Stimulated activated CD8-positive, alpha-beta memory T cell treated with anti-CD3 and anti-CD28 coated beads, Interleukin-12 subunit alpha, Interleukin-12 subunit beta, amount 100 ng/mL, for 24 hours (primary cell): ENCODE results near the gene CORIN.

Experiments
- DNase-seq: peaks from one replicate; pipeline ENCODE4 v3.0.0-alpha.2; 2020; ENCODE audit errors: extremely low read depth

CORIN gene

DNA sequence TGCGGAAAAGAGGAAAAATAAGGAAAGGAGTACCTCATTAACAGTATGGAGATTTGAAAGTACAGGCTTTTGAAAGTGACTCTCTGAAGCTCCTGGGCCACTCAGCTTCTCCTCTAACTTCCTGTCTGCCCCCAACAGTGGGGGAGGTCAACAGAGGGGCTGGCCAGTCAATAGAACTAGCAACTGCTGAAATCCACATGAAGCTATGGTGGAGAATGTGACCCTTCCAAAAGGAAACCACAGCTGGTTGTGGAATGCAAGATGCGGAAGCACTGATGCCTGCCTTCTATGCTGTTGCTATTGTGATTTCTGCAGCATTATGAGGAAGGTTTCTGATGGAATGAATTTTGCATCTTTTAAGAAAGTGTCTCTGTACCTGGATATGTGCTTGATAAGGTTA, 2.4 kb downstream of the CORIN start:
- DNase-seq = no peak

DNA sequence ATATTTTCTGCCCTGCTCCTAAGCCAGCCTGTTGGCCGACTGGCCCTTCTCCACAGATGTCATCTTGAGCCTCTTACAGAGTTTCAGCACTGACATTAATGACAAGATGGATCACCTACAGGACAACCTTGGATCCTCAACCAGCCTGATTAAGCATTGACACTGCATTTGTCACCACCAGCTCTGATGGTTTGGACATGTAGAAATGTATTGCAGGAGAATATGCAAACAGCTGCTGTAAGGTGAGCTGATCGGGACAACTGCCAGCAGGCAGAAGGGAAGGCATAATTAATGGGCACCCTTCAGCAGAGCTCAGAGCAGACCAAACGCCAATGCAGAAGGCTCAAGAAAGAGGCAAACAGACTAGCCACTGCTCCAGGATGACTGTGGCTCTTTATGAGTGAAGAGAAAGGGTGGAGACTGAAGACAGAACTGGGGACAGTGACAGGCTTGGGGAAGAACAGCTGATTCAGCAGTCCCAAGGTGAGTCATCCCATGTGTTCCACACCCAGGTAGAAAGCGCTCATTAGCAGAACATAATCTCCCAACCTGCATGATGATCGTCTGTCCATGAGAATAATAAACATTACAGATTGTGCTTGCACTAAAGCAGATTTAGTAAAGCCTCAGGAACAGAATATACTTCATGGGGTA, 6.7 kb downstream of the CORIN start:
- no peak for DNase-seq

DNA sequence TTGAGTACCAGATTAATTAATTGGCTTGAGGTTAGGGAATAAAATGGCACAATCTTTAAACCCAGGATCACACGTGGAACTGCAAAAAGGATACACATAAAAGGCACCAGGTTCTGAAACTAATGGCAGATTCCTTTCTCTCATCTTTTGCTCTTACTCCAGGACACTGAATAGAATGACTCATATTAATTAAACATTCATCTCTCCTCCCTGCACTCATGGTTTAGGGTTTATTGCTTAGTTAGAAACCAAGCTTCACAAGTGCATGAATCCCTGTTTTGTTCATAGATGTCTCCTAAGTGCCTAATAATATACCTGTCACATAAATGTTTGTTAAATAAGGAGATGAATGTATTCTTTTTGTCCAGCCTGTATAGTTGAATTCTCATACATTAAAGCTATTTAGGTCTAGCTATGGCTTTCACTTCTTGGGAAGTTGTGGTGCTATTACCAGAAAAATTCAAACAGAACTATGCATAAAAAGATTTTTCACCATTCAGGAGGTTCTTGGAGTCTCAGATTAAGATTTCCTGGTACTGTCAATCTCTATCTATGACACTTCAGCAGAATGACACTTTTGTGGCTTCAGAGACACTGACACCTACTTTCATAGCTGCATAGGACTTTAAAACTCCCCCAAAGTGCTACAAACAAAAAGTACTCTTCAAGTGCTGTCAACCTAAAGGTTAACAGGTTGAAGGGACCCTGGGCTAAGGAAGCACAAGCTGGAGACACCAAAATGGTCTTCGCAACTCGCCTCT, 7.4 kb downstream of the CORIN start:
- no peak for DNase-seq

DNA sequence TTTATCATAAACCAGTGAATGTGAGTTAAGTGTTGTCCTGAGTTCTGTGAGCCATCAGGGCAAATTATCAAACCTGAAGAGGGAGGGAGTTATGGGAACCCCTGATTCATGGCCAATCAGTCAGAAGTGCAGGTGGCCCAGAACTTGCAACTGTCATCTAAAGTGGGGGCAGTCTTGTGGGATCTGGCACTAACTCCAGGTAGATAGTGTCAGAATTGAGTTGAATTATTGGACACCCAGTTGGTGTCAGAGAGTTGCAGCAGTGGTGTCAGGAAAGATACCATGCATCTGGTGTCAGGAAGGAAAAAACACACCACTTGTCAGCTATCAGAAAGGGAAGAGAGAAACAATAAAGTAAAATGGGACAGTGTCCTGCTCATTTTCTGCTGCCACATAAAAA, 8.4 kb downstream of the CORIN start:
- DNase-seq = no peak

- DNase-seq = no peak
Observed at GRCh38 chr4:47827343-47828047, 10.4 kb downstream of the CORIN start.

GRCh38 chr4:47824840-47825239, 13.0 kb downstream of the CORIN start:
- DNase-seq = no peak

GRCh38 chr4:47819178-47819577, 18.7 kb downstream of the CORIN start:
- DNase-seq = no peak

GRCh38 chr4:47817275-47817674, 20.6 kb downstream of the CORIN start:
- no peak for DNase-seq

GRCh38 chr4:47816748-47817147, 21.1 kb downstream of the CORIN start:
- DNase-seq = no peak

GRCh38 chr4:47814618-47815295, 23.1 kb downstream of the CORIN start:
- no peak for DNase-seq

DNA sequence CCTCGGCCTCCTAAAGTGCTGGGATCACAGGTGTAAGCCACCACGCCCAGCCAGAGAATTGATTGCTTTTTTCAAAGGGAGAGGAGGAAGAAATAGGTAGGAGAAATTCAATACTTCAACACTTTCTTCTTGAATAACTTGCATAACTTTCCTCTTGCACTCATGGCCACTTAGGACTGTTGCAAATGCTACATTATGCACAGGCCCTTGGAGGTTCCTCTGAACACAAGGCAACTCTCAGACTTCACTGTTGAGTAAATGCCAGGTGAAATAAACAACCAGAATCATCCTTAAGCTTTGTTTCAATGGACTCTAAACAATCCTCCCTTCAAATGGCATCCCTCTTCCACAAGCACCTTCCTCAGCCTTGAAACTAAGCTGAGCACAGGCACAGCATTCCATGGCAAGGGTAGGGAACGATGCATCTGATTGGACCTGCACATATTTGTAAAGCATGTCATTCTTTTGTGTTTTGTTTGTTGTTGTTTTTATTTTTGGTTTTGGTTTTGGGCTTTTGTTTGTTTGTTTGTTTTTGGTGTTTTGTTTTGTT, 28.1 kb downstream of the CORIN start:
- DNase-seq = no peak

- DNase-seq = no peak
Observed at GRCh38 chr4:47804598-47804997, 33.3 kb downstream of the CORIN start.

GRCh38 chr4:47801481-47802002, 36.3 kb downstream of the CORIN start:
- DNase-seq = no peak

DNA sequence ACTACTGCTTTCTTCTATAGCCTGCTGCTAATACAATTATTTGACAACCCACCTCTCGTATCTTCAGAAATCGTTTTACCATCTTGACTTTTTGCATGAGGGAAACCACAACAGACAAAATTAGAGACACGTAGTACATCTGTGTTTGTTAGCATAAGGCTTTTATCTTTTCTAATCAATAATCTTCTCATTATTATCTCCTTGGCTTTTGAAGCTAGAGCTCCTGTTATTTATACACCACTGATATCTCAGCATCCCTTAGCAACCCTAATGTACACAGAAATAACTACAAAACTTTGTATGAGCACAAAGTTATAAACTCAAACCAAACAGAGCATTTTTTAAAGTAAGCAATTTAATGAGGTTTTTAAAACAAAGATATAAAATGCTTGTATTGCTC, 39.7 kb downstream of the CORIN start:
- DNase-seq = no peak

DNA sequence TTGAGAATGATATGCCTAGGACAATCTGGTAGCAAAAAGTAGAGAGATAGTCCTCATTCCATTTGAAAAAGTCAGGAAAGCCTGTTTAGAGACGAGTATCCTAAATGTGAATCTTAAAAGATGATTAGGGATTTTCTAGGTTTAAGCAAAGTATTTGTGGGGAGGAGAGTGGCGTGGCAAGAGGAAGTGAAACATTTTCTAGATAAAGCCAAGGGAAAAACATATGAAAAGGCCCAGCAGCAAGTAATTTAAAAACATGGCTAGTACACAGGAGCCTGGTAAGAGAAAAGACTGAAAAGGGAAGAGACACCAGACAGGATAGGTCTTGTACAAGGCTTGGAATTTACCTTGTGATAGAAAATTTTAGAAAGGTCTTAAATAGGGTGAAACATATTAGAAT, 45.9 kb downstream of the CORIN start:
- no peak for DNase-seq

GRCh38 chr4:47790105-47790504, 47.8 kb downstream of the CORIN start:
- no peak for DNase-seq

- DNase-seq = no peak
Observed at GRCh38 chr4:47788126-47788525, 49.7 kb downstream of the CORIN start.

DNA sequence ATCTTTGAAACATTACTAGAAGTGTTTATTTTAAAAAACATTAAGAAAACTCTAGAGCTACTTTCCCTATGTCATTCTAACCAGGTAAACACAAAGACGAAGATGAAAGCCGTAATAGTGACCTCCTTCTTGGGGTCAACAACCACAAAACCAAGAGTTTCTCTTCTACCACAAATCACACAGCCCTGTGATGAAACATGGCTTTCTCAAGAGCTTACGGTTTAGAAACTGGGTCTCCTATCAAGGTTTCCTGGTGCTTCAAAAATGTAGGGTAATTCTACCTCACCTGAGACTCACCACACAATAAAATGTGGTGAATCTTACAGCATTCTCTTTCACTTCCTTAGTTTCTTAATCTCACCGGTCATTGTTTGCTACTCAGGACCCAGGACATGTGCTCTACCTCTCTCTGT, 50.9 kb downstream of the CORIN start:
- DNase-seq = no peak

DNA sequence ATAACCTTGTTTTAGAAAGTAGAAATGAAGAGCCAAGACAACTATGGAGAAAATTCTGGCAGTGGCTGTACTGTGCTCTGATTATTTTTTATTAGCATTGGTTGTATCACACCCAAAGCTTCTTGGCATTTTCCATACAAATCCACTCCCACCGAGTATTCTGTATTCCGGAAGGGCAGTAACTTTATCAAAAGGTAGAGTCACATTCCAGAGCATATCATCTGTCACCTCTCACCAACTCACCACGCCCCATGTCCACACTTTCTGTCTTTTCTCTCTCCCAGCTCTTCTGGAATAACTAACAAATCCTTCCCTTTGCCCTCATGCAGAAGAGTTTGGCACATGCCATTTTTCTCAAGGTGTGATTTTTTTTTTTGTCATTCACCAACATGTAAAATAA, 52.7 kb downstream of the CORIN start:
- DNase-seq = no peak

DNA sequence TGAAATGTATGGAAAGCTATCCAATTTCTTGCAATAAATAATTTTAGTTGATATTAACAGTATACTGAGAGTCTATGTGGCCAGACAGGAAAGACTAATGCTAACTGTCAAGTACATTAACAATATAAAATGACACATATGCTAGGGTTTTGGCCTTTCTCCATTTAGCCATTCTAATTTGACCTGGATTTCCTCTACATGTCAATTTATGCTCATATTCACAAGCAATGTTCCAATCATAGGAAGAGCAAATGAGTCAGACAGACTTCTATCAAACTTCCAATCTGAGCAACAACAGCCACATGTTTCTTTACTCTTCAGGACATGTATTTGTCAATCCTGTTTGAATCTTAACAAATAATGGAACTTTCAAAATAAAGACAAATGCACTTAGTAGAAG, 53.6 kb downstream of the CORIN start:
- DNase-seq = no peak

DNA sequence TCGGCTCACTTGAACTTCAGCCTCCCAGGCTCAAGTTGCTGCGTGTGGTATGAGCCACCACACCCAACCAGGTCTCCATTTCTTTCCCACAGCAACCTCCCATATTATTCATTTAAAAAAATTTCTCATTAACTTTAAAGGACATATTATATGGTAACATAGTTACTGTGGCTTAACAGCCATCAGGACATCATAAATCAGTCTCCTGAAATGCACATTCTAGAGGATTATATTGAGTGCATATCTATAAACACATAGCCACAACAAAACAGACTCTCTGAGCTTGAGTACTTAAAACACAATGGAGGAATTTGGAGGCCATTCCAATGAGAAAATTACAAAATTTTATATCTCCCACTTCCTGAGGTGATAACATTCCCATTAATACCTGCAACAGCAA, 61.5 kb downstream of the CORIN start:
- no peak for DNase-seq

DNA sequence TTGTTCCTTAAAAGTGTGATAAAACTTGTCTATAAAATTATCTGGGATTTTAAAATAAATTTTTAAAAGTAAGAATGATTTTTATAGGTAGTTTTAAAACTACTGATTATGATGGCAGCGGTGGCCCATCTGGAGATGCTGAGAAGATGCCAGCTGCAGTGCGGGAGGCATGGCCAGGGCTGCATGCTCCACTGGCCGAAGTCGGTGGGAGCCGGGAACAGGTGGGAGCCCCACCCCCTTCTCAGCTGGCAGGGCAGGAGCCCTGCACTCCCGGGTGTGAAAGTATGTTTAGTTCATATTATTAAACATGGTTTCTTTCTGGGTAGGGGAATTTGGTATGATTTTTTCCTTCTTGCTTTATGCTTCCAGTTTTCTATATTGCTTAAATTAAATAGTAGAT, 63.8 kb downstream of the CORIN start:
- no peak for DNase-seq
